NK-92 (cell line): ENCODE measurements around the gene SETD1B.
A peak's percentile ranks its signal among the peaks of the same experiment; 100 is the strongest.

Experiments
- DNase-seq: peaks from one replicate; lab custom pipeline; 2025; ENCODE audit not compliant: unreplicated experiment; lab: John Stamatoyannopoulos, UW

Gene SETD1B

DNA sequence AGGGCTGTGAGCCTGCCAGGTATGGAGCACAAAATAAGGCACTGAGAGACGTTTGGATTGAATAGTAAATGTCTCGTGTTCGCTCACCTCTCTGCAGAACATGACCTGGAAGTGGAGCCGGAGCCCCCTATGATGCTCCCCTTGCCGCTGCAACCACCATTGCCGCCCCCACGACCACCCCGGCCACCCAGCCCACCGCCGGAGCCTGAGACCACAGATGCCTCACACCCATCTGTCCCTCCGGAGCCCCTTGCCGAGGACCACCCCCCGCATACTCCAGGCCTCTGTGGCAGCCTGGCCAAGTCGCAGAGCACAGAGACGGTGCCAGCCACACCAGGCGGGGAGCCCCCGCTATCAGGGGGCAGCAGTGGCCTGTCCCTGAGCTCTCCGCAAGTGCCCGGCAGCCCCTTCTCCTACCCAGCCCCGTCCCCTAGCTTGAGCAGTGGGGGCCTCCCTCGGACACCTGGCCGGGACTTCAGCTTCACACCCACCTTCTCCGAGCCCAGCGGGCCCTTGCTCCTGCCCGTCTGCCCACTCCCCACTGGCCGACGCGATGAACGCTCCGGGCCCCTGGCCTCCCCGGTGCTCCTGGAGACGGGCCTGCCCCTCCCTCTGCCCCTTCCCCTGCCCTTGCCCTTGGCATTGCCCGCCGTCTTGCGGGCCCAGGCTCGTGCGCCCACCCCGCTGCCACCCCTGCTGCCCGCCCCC, 18.7 kb downstream of the SETD1B start:
- DNase-seq: no peak

GRCh38 chr12:121823101-121823726, 19.4 kb downstream of the SETD1B start:
- DNase-seq: no peak

DNA sequence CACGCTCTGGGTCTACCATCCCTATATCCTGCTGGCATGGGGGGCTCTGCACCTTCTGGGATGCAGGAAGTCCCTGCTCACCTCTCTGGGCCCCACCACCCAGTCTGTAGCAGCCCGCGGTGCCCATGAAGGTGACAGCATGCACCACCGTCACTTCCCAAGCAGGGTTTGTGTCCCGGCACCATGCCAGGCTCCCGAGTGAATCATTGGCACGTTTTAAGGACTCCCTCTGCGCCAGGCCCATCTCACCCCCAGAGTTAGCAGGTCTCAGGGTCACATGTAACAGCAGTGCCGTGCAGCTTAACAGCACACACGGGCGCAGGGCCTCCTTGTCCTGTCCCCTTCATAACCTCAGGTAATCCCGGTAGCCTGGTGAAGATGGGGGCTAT, 19.9 kb downstream of the SETD1B start:
- no peak for DNase-seq

- DNase-seq: no peak
Observed at GRCh38 chr12:121825041-121825523, 21.3 kb downstream of the SETD1B start.

DNA sequence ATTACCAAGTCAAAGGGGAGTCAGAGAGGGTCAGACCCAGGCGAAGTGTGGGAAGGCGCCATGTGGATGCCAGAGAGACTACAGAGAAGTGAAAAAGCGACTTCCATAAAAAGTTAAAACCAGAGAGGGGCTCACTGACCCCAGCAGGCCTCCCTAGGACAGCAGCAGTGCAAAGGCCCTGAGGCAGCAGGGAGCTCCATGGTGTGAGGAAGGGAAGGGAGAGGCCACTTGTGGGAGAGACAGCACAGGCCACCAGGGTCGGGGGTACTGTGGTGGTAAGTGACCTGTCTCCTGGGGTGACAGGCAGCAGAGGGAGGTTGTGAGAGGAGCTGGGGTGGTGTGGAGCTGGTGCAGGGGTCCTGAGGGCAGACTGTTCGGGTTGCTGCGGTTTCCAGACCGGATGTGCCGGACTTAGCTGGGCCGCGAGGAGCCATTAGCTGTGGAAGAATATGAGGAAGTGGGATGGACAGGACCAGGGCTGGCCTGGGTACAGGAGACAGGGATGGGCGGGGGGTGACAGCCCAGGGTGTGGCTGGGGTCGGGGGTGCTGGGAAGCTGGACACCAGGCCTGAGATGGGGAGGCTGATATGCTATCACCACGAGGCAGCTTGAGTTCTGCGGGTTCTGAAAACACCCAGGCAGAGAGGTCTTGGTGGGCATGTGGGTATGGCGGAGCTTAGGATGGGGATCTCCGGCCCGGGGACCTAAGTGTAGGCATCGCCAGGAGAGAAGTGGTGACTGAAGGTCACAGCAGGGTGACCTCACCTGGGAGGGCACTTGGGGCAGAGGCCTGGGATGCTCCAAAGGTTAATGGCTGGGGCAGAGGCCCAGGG, 22.7 kb downstream of the SETD1B start:
- no peak for DNase-seq

DNA sequence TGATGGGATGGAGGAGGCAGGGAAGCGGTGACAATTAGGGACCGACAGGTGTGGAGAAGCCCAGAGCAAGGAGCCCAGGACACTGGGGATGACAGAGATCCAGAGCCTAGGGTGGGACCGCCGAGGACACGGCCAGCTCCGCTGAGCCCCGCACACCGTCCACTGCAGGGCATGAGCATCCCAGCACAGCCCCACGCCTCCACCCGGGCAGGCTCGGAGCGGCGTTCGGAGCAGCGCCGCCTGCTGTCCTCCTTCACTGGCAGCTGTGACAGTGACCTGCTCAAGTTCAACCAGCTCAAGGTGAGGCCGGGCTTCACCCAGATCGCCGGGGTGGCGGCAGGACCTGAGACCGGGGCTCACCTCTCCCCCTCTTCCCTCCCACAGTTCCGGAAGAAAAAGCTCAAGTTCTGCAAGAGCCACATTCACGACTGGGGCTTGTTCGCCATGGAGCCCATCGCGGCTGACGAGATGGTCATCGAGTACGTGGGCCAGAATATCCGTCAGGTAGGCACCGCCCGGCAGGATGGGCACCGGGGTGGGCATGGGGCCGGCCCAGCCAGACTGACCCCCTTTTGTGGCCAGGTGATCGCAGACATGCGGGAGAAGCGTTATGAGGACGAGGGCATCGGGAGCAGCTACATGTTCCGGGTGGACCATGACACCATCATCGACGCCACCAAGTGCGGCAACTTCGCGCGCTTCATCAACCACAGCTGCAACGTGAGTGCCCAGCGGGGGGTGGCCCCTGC, 23.7 kb downstream of the SETD1B start:
- no peak for DNase-seq

DNA sequence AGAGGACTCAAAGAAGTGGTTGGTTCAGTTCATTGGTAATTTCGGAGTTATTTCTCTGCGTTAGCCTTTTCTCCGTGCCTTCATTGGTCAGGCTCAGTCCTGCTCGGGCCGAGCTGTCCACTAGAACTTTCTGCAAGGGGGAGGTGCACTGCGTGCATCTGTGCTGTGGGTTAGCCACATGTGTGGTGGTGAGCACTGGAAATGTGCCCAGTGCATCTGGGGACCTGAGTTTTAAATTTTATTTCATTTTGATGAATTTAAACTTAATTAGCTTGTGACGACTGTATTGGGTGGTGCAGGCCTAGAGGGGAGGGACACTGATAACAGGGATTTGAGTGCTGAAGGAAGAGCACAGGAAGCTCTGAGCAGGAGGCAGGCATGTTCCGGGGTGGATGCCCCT, 24.5 kb downstream of the SETD1B start:
- DNase-seq: no peak

- no peak for DNase-seq
Observed at GRCh38 chr12:121828826-121829225, 25.0 kb downstream of the SETD1B start.

- no peak for DNase-seq
Observed at GRCh38 chr12:121829250-121829918, 25.6 kb downstream of the SETD1B start.

DNA sequence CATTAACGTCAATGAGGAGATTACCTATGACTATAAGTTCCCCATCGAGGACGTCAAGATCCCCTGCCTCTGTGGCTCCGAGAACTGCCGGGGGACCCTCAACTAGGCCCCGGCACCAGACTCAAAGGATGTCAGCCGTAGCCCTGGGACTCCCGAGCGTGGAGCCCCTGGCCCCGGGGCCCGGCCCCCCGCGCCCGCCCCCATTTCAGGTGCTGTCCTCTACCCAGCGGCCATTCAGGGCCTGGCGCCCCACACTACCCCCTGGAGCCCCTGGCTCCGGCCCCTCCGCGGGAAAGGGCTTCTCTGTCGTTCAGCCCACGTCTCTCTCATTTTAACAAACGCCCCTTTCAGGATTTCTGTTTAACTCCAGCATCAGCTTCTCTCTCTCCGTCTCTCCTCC, 26.3 kb downstream of the SETD1B start:
- DNase-seq: no peak

DNA sequence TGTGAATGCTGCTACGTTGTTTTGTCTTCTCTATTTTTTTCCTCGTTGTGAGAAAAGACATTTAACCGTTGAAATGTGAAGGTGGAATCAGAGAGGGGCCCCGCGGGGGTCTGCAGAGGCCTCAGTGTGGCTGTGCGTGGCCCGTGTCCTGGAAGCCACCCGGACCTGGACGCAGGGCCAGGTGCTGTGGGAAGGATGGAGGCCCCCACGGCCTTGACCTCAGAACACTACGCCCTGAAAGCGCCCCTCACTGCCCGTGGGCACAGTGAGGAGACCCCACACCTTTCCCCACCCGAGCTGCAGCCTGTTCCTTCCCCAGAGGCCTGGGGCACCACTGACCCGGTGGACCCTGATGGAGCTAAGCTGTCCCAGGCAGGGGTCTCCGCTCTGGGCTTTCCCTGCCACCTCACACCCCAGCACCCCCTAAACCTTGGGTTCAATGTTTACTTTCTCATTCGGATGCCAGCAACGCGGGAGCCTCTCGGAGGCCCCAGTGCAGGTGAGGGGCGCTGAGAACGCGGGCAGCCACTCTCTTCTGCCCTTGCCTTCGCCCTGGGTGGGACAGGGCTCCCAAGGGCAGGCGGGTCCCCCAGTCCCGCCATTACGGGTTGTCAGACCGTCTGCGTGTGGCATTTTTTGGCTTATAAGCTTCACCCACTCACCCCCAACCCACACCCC, 26.9 kb downstream of the SETD1B start:
- DNase-seq: no peak

DNA sequence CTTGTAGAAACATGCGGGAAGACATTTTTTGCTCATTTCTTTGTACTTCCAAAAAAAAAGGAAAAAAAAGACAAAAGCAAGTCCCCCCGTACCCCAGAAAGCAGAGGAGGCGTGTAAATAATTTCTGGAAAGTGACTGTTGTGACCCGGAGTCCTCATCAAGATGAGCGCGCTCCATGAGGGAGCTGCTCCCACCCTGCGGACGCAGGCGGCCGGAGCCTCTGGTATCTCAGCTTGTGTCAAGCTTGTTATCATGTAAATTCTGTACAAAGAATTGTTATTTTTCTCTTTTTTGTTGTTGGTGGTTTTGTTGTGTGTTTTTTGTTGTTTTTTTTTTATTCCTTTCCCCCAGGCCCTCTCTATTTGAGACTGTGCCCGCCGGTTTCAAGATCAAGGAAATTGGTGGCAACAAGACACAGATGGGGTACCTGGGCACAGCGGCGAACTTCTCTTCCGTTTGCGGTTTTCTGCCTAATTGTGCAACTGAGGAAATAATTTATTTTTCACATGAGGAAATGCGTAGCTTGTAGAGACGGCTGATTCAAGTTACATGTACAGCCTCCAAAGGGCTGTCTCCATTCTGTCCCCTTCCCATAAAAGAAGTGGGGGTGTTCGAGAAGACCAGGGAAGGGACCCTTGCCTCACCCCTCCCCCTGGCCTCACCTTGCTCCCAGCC, 27.9 kb downstream of the SETD1B start:
- DNase-seq: no peak

DNA sequence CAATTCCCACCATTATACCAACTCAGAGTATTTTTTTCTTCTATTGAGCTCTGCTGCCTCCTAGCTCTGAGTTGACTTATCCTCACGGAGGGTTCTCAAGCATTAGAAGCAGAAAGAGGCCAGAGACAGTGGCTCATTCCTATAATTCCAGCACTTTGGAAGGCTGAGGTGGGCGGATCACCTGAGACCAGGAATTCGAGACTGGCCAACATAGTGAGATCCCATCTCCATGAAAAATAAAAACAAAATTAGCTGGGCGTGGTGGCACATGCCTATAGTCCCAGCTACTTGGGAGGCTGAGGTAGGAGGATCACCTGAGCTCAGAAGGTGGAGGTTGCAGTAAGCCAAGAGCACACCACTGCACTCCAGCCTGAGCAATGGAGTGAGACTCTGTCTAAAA, 33.9 kb downstream of the SETD1B start:
- no peak for DNase-seq

DNA sequence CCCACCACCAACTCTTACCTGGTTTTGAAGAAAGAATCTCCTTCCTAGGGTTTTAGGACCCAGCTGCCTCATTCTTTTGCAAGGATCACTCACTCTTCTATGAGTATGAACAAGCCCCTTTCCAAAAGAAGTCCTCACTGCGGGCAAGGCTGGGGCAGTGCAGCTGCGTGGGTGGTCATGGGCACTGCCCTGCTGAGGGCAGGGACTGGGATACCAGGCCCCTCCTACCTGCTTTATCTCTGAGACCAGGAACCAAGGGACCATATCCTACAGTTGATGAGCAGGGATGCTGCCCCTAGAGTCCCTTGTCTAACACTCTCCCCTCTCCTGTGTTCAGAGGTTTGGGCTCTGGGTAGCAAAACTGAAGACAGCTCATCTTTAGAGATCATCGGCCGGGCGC, 34.3 kb downstream of the SETD1B start:
- no peak for DNase-seq

DNA sequence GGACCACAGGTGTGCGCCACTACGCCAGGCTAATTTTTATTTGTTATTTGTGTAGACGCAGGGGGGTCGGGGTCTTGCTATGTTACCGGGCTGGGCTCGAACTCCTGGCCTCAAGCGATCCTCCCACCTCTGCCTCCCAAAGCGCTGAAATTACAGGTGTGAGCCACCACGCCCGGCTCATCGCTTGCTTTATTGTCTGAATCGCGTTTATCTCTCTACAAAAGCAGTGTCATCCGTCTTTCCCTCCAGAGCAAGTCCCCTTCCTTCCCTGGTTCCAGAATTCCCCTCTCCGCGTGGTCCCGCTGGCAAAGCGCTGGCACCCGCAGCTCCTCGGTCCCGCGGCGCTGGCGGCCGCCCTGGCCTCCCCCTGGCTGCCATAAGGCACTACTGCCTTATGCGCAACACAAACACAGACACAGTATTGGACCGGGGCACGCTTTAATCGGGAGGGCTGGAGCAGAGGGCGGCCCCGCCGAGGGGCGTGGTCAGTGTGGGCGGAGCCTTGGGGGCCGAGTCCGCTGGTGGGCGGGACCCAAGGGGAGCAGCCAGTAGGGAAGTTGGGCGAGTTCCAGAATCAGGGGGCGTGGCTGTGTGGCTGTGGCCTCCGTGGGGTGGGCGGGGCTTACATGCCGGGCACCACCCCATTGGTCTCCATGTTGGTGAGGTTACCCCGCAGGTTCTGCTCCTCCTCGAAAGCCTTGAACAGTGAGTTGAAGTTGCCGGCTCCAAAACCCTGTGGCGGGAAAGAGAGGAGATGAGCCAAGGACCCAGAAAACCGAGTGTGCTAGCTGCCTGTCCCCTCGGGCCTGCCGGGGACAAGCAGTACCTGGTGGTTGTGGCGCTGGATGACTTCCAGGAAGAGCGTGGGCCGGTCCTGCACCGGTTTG, 35.5 kb downstream of the SETD1B start:
- DNase-seq: peak; percentile 92

DNA sequence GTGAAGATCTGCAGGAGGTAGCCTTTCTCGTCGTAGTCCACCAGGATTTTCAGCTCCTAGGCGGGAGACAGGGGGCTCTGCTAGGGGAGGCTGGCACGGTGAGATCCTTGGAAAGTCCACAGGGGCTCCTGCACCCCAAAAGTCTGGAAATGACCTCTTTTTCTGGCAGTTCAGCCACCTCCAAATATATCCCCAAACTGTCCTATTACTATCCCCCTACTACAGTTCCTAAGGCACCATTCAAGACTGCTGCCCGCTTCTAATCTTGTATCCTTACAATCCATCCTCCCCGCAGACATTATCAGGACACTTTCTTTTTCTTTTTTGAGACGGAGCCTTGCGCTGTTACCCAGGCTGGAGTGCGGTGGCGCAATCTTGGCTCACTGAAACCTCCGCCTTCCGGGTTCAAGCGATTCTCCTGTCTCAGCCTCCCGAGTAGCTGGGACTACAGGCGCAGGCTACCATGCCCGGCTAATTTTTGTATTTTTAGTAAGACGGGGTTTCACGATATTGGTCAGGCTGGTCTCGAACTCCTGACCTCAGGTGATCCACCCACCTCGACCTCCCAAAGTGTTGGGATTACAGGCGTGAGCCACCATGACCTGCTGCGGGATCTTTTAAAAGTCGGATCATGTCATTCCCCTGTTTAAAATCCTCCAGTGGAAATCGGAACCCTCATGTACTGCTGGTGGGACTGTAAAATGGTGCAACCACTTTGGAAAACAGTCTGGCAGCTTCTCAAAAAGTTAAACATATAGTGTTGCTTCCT, 36.4 kb downstream of the SETD1B start:
- no peak for DNase-seq

DNA sequence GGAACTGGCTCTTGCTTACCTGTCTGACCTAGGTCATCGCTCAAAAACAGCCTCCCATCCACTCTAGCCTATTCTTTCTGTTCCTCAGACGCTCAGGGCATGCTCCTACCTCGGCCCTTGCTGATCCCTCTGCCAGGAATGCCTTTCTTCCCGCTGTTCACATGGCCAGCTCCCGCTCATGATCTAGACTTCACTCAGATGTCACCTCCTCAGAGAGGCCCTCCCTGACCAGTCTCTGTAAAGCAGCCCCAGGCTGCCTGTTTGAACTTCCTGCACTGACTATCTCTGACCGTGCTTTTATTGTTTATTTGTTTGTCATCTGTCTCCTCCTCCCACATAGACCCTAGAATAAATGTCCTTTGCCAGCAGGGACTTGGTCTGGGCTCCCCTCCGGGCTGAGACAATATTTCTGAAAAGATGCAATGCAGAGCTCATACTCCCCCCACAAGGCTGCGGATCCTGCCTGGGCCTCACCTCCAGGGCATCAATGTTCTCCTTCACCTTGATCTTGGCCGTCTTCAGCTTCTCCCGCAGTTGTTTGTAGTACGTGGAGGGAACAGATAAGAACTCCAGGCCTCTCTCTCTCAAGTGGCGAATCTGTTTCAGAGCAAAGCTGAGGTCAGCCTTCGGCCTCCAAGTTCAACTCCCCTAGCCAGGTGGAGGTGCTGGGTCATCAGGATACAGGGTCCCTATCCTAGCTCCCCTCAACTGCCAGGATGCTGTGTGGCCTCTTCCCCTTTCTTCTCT, 39.6 kb downstream of the SETD1B start:
- DNase-seq: no peak
